ENCODE measurements around the gene CWF19L1. TPM values are rescaled to one million over a fixed set of nuclear protein-coding genes. Genes with fewer than 3 reads are reported as not detected.

The CWF19L1 gene
- total and polyA plus RNA-seq, 2 of the 13 experiments (the other 11 are each of a cell fraction or from before 2014, with no cell fraction given): 13.6 to 42.1 TPM

DNA sequence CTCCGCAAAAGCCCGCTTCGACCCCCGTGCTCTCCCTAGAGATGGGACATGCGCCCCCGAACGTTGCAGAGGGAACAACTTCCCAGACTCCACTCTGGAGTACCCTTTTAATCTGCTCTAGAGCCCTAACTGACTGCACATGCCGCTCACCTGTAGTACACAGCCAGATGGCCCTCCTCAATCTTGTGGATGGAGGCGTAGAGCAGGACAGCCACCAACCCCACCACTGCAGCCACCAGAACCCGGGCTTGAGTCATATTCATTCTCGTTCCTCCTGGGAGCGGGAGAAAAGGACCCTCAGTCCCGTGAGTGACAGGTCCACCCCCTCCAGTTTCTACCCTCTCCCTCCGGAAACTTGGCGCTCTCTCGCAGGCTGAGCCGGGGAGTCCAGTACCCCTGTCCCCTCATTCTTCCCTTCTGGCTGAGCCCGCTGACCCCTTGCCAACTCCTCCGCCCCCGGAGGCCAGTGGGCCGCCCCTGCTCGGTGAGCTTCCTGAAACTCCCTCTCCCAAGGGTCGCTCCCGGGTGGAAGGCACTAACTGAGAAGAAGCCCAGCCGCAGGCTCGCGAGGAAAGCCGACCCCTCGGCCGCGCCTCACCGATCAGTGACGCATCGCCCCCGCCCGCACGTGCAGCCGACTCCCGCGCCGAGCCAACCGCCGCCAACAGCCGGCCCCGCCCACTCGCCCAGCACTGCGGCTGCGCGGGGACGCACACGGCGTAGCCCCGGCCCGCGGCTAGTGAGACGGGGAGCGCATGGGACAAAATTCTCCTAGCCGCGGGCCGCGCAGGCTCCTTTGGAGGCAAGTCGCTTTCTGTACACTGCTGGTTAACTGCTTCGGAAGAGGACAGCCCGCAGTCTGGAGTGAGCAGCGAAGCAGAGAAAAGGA, 81.8 kb downstream of the CWF19L1 start, which contains the start of gene ERLIN1 (continued):
- TF ChIP-seq, protein P1, sequence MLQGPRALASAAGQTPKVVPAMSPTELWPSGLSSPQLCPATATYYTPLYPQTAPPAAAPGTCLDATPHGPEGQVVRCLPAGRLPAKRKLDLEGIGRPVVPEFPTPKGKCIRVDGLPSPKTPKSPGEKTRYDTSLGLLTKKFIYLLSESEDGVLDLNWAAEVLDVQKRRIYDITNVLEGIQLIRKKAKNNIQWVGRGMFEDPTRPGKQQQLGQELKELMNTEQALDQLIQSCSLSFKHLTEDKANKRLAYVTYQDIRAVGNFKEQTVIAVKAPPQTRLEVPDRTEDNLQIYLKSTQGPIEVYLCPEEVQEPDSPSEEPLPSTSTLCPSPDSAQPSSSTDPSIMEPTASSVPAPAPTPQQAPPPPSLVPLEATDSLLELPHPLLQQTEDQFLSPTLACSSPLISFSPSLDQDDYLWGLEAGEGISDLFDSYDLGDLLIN (CRISPR knock-in tag; IDR thresholded peaks at IDR 0.05; ENCODE audit: borderline replicate concordance): peak; percentile 36; the same call in 1 of the 2 replicates
- TF ChIP-seq ZNF333 (CRISPR knock-in tag; IDR thresholded peaks at IDR 0.05; ENCODE audit: borderline replicate concordance): peak; percentile 76; the same call in 1 of the 2 replicates
- TF ChIP-seq, protein P2, sequence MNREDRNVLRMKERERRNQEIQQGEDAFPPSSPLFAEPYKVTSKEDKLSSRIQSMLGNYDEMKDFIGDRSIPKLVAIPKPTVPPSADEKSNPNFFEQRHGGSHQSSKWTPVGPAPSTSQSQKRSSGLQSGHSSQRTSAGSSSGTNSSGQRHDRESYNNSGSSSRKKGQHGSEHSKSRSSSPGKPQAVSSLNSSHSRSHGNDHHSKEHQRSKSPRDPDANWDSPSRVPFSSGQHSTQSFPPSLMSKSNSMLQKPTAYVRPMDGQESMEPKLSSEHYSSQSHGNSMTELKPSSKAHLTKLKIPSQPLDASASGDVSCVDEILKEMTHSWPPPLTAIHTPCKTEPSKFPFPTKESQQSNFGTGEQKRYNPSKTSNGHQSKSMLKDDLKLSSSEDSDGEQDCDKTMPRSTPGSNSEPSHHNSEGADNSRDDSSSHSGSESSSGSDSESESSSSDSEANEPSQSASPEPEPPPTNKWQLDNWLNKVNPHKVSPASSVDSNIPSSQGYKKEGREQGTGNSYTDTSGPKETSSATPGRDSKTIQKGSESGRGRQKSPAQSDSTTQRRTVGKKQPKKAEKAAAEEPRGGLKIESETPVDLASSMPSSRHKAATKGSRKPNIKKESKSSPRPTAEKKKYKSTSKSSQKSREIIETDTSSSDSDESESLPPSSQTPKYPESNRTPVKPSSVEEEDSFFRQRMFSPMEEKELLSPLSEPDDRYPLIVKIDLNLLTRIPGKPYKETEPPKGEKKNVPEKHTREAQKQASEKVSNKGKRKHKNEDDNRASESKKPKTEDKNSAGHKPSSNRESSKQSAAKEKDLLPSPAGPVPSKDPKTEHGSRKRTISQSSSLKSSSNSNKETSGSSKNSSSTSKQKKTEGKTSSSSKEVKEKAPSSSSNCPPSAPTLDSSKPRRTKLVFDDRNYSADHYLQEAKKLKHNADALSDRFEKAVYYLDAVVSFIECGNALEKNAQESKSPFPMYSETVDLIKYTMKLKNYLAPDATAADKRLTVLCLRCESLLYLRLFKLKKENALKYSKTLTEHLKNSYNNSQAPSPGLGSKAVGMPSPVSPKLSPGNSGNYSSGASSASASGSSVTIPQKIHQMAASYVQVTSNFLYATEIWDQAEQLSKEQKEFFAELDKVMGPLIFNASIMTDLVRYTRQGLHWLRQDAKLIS (CRISPR knock-in tag; IDR thresholded peaks at IDR 0.05): no peak
- peak; percentile 93 for TF ChIP-seq ZFX (CRISPR knock-in tag; IDR thresholded peaks at IDR 0.05; ENCODE audit: low read depth)
- TF ChIP-seq ZNF747 (CRISPR knock-in tag; IDR thresholded peaks at IDR 0.05; ENCODE audit: borderline replicate concordance): 0 out of 2 replicates have a peak, but pooled peaks have one; percentile 35
- TF ChIP-seq, protein P3, sequence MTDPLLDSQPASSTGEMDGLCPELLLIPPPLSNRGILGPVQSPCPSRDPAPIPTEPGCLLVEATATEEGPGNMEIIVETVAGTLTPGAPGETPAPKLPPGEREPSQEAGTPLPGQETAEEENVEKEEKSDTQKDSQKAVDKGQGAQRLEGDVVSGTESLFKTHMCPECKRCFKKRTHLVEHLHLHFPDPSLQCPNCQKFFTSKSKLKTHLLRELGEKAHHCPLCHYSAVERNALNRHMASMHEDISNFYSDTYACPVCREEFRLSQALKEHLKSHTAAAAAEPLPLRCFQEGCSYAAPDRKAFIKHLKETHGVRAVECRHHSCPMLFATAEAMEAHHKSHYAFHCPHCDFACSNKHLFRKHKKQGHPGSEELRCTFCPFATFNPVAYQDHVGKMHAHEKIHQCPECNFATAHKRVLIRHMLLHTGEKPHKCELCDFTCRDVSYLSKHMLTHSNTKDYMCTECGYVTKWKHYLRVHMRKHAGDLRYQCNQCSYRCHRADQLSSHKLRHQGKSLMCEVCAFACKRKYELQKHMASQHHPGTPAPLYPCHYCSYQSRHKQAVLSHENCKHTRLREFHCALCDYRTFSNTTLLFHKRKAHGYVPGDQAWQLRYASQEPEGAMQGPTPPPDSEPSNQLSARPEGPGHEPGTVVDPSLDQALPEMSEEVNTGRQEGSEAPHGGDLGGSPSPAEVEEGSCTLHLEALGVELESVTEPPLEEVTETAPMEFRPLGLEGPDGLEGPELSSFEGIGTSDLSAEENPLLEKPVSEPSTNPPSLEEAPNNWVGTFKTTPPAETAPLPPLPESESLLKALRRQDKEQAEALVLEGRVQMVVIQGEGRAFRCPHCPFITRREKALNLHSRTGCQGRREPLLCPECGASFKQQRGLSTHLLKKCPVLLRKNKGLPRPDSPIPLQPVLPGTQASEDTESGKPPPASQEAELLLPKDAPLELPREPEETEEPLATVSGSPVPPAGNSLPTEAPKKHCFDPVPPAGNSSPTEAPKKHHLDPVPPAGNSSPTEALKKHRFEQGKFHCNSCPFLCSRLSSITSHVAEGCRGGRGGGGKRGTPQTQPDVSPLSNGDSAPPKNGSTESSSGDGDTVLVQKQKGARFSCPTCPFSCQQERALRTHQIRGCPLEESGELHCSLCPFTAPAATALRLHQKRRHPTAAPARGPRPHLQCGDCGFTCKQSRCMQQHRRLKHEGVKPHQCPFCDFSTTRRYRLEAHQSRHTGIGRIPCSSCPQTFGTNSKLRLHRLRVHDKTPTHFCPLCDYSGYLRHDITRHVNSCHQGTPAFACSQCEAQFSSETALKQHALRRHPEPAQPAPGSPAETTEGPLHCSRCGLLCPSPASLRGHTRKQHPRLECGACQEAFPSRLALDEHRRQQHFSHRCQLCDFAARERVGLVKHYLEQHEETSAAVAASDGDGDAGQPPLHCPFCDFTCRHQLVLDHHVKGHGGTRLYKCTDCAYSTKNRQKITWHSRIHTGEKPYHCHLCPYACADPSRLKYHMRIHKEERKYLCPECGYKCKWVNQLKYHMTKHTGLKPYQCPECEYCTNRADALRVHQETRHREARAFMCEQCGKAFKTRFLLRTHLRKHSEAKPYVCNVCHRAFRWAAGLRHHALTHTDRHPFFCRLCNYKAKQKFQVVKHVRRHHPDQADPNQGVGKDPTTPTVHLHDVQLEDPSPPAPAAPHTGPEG (CRISPR knock-in tag; IDR thresholded peaks at IDR 0.05): peak; percentile 93
- TF ChIP-seq FOXA3 (CRISPR knock-in tag; IDR thresholded peaks at IDR 0.05): peak; percentile 51
- TF ChIP-seq, protein P4, sequence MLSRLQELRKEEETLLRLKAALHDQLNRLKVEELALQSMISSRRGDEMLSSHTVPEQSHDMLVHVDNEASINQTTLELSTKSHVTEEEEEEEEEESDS (CRISPR knock-in tag; IDR thresholded peaks at IDR 0.05; ENCODE audit: borderline replicate concordance): no peak
- 0 out of 2 replicates have a peak, but pooled peaks have one; percentile 67 for TF ChIP-seq ZNF792 (CRISPR knock-in tag; IDR thresholded peaks at IDR 0.05)
- TF ChIP-seq ZNF652 (CRISPR knock-in tag; IDR thresholded peaks at IDR 0.05; ENCODE audit: borderline replicate concordance, low read depth): peak; percentile 84
- TF ChIP-seq HCFC1 (IDR thresholded peaks at IDR 0.05; ENCODE audit: low read depth, low read length): 0 out of 2 replicates have a peak, but pooled peaks have one; percentile 12
- TF ChIP-seq EED (CRISPR knock-in tag; IDR thresholded peaks at IDR 0.05): no peak
- peak; percentile 63; the same call in 1 of the 2 replicates for TF ChIP-seq ZFP37 (CRISPR knock-in tag; IDR thresholded peaks at IDR 0.05; ENCODE audit: borderline replicate concordance)
- TF ChIP-seq TCF7L2 (IDR thresholded peaks at IDR 0.05; ENCODE audit: low read depth, low read length): no peak
- TF ChIP-seq KAT2B (IDR thresholded peaks at IDR 0.05; ENCODE audit: borderline replicate concordance, low read depth, low read length): no peak
- TF ChIP-seq HNF4G (IDR thresholded peaks at IDR 0.05; ENCODE audit: borderline replicate concordance, low read depth, low read length): 0 out of 2 replicates have a peak, but pooled peaks have one; percentile 12
- no peak for TF ChIP-seq HNF4G (CRISPR knock-in tag; IDR thresholded peaks at IDR 0.05; ENCODE audit: borderline replicate concordance, low read depth)
- 0 out of 2 replicates have a peak, but pooled peaks have one; percentile 26 for TF ChIP-seq ZNF205 (CRISPR knock-in tag; IDR thresholded peaks at IDR 0.05)

Data from HepG2 (cell line).